H1 (cell line): ENCODE results near the gene SMIM29. TPM values are rescaled to one million over a fixed set of nuclear protein-coding genes. Genes with fewer than 3 reads are reported as not detected.

ENCODE experiments used
- CTCF ChIA-PET: fragments of 300-600 bp; sonication (Branson Sonifier 250); formaldehyde crosslinking; loops from one replicate; lab custom pipeline; 2021; ENCODE audit not compliant: partially characterized antibody; lab: Charles Lee
- POLR2A ChIA-PET: fragments of 300-600 bp; sonication (Branson Sonifier 250); formaldehyde crosslinking; loops from one replicate; lab custom pipeline; 2021; ENCODE audit warnings: inconsistent platforms; ENCODE audit not compliant: partially characterized antibody; lab: Charles Lee
- DNase-seq, 2 experiments: peaks; one replicate each; pipeline versions ENCODE4 v3.0.0 to v3.0.0-alpha.2; 2010 to 2022; ENCODE audit warnings: low spot score in 2 of 2, low read depth in 1 of 2, mixed read lengths in 1 of 2
- FAIRE-seq: peaks from 2 replicates; lab custom pipeline; 2011; peaks lifted over from hg19 to GRCh38; lab: Jason Lieb, UNC
- H2AFZ ChIP-seq: 2 replicates; pipeline ENCODE4 v1.8.1; 2012; ENCODE audit warnings: low read length, inconsistent platforms
- H2AK5ac ChIP-seq: 2 replicates; pipeline ENCODE4 v1.6.1; 2013; ENCODE audit warnings: low read depth, low read length
- H2BK120ac ChIP-seq: replicated peaks from 2 replicates; pipeline ENCODE3; 2013; ENCODE audit warnings: low read depth, low read length, inconsistent platforms
- H2BK12ac ChIP-seq: 2 replicates; pipeline ENCODE4 v1.6.1; 2013; ENCODE audit warnings: low read depth, low read length
- H2BK15ac ChIP-seq: 2 replicates; pipeline ENCODE4 v1.6.1; 2013; ENCODE audit warnings: low read length
- H2BK20ac ChIP-seq: 2 replicates; pipeline ENCODE4 v1.6.1; 2013; ENCODE audit warnings: low read length
- H2BK5ac ChIP-seq: 2 replicates; pipeline ENCODE4 v1.6.1; 2013; ENCODE audit warnings: low read depth, low read length
- H3K14ac ChIP-seq: 2 replicates; pipeline ENCODE4 v1.6.1; 2013; ENCODE audit warnings: inconsistent platforms; ENCODE audit not compliant: insufficient read length
- H3K18ac ChIP-seq: 2 replicates; pipeline ENCODE4 v1.6.1; 2013; ENCODE audit warnings: low read length; ENCODE audit errors: extremely low read depth
- H3K23ac ChIP-seq: 2 replicates; pipeline ENCODE4 v1.6.1; 2013; ENCODE audit warnings: inconsistent platforms; ENCODE audit not compliant: insufficient read length
- H3K23me2 ChIP-seq: 2 replicates; pipeline ENCODE4 v1.6.1; 2013; ENCODE audit warnings: low read depth, low read length
- H3K27ac ChIP-seq: 2 replicates; pipeline ENCODE4 v1.6.1; 2011; ENCODE audit warnings: low read depth, low read length, inconsistent platforms
- H3K27me3 ChIP-seq, 4 experiments: replicated peaks in 1 of 4; 1 replicate in 1 of 4; 2 replicates in 3 of 4; pipeline versions ENCODE4 v1.6.1 to v1.8.1; 2011 to 2013; ENCODE audit warnings: low read length in 3 of 4, mild to moderate bottlenecking in 3 of 4, inconsistent platforms in 2 of 4, mixed read lengths in 2 of 4, moderate library complexity in 1 of 4; ENCODE audit not compliant: control insufficient read depth in 3 of 4, insufficient read depth in 3 of 4; ENCODE audit errors: extremely low read depth in 1 of 4
- H3K36me3 ChIP-seq, 4 experiments: 2 replicates each; pipeline versions ENCODE4 v1.6.1 to v1.8.1; 2011 to 2013; ENCODE audit warnings: mild to moderate bottlenecking in 4 of 4, low read length in 3 of 4, moderate library complexity in 2 of 4, control low read depth in 1 of 4, inconsistent platforms in 1 of 4; ENCODE audit not compliant: insufficient read depth in 4 of 4, control insufficient read depth in 2 of 4
- H3K4ac ChIP-seq: replicated peaks from 2 replicates; pipeline ENCODE3; 2013; ENCODE audit warnings: low read length, low read depth, mixed read lengths, inconsistent platforms; ENCODE audit not compliant: insufficient read length
- H3K4me1 ChIP-seq, 4 experiments: replicated peaks in 1 of 4; 1 replicate in 1 of 4; 2 replicates in 3 of 4; pipeline versions ENCODE4 v1.6.1 to v1.8.1; 2011 to 2013; ENCODE audit warnings: low read length in 3 of 4, inconsistent platforms in 2 of 4, mixed read lengths in 1 of 4; ENCODE audit not compliant: insufficient read depth in 4 of 4, control insufficient read depth in 3 of 4
- H3K4me2 ChIP-seq, 2 experiments: 2 replicates each; pipeline versions ENCODE4 v1.6.1 to v1.8.1; 2011 to 2013; ENCODE audit warnings: low read depth in 2 of 2, low read length in 2 of 2, control low read depth in 1 of 2, inconsistent platforms in 1 of 2, mild to moderate bottlenecking in 1 of 2; ENCODE audit not compliant: insufficient read depth in 1 of 2
- H3K4me3 ChIP-seq, 4 experiments: fragments of 200-600, 300-600 bp in 1 of 4; sonication (generic), shearing (Covaris generic), sonication (Bioruptor Twin) in 1 of 4; 2 replicates each; pipeline versions ENCODE4 v1.5.1 to v1.8.1; 2011 to 2016; ENCODE audit warnings: low read length in 4 of 4, low read depth in 3 of 4, control low read depth in 2 of 4, inconsistent platforms in 2 of 4, mild to moderate bottlenecking in 2 of 4, mixed read lengths in 1 of 4, moderate library complexity in 1 of 4; ENCODE audit not compliant: insufficient read depth in 2 of 4; ENCODE audit errors: extremely low read depth in 1 of 4
- H3K56ac ChIP-seq: replicated peaks from 2 replicates; pipeline ENCODE3; 2013; ENCODE audit warnings: low read depth, mild to moderate bottlenecking, mixed read lengths, low read length, inconsistent platforms; ENCODE audit not compliant: insufficient read length
- H3K79me1 ChIP-seq: 2 replicates; pipeline ENCODE4 v1.6.1; 2013; ENCODE audit warnings: low read depth, low read length, control low read depth
- H3K79me2 ChIP-seq, 2 experiments: 2 replicates each; pipeline versions ENCODE4 v1.6.1 to v1.8.1; 2012 to 2013; ENCODE audit warnings: low read length in 2 of 2, mild to moderate bottlenecking in 2 of 2, inconsistent platforms in 1 of 2; ENCODE audit not compliant: insufficient read depth in 2 of 2, control insufficient read depth in 1 of 2
- H3K9ac ChIP-seq, 4 experiments: replicated peaks in 1 of 4; 1 replicate in 1 of 4; 2 replicates in 3 of 4; pipeline versions ENCODE4 v1.6.1 to v1.8.1; 2011 to 2013; ENCODE audit warnings: low read depth in 3 of 4, low read length in 3 of 4, control low read depth in 2 of 4, mild to moderate bottlenecking in 2 of 4, moderate library complexity in 2 of 4, inconsistent platforms in 1 of 4; ENCODE audit errors: extremely low read depth in 1 of 4
- H3K9me3 ChIP-seq, 2 experiments: 2 replicates each; pipeline versions ENCODE4 v1.6.1 to v1.8.1; 2012 to 2013; ENCODE audit warnings: mild to moderate bottlenecking in 2 of 2, moderate library complexity in 2 of 2, control low read depth in 1 of 2, inconsistent platforms in 1 of 2, low read depth in 1 of 2, low read length in 1 of 2, mixed read lengths in 1 of 2; ENCODE audit not compliant: insufficient read depth in 2 of 2
- H4K20me1 ChIP-seq, 2 experiments: replicated peaks in 1 of 2; 2 replicates each; pipeline versions ENCODE3 to v1.8.1; 2011 to 2013; ENCODE audit warnings: inconsistent platforms in 2 of 2, low read length in 2 of 2, mild to moderate bottlenecking in 1 of 2; ENCODE audit not compliant: insufficient read depth in 2 of 2, control insufficient read depth in 1 of 2
- H4K5ac ChIP-seq: 2 replicates; pipeline ENCODE4 v1.6.1; 2013; ENCODE audit warnings: low read length, low read depth, mixed read lengths, inconsistent platforms; ENCODE audit not compliant: insufficient read length
- H4K8ac ChIP-seq: 2 replicates; pipeline ENCODE4 v1.8.0; 2013; ENCODE audit warnings: mild to moderate bottlenecking, moderate library complexity, low read length, inconsistent platforms; ENCODE audit not compliant: insufficient read depth; ENCODE audit errors: extremely low read depth
- H4K91ac ChIP-seq: replicated peaks from 2 replicates; pipeline ENCODE3; 2013; ENCODE audit warnings: low read length, mixed read lengths, inconsistent platforms; ENCODE audit not compliant: insufficient read length
- CHD2 ChIP-seq: IDR thresholded peaks from 2 replicates; pipeline ENCODE4 v1.6.1; 2012; ENCODE audit warnings: low read length, improper control_type of control experiment
- CREB1 ChIP-seq: IDR thresholded peaks from 2 replicates; pipeline ENCODE4 v1.6.1; 2012; ENCODE audit warnings: inconsistent platforms
- GTF2F1 ChIP-seq: IDR thresholded peaks from 2 replicates; pipeline ENCODE4 v1.6.1; 2012; ENCODE audit warnings: low read depth, low read length, improper control_type of control experiment, borderline replicate concordance
- HDAC2 ChIP-seq, 2 experiments: fragments of 300-600 bp in 1 of 2; sonication (generic) in 1 of 2; IDR thresholded peaks; 2 replicates each; pipeline ENCODE4 v1.6.1; 2011 to 2012; ENCODE audit warnings: low read depth in 2 of 2, low read length in 2 of 2, mild to moderate bottlenecking in 2 of 2, moderate library complexity in 2 of 2, borderline replicate concordance in 1 of 2, inconsistent platforms in 1 of 2
- KDM1A ChIP-seq: fragments of 200-600, 300-600 bp; sonication (generic); IDR thresholded peaks from 2 replicates; pipeline ENCODE4 v1.7.1; 2016; ENCODE audit warnings: mild to moderate bottlenecking, low read length, borderline replicate concordance
- POLR2AphosphoS5 ChIP-seq: IDR thresholded peaks from 2 replicates; pipeline ENCODE4 v1.6.1; 2011; ENCODE audit warnings: low read depth, low read length
- SIN3A ChIP-seq, 2 experiments: IDR thresholded peaks in 1 of 2; conservative IDR thresholded peaks in 1 of 2; 2 replicates each; pipeline ENCODE4 v1.6.1; 2011 to 2012; ENCODE audit warnings: low read length in 2 of 2, improper control_type of control experiment in 1 of 2, low read depth in 1 of 2, mild to moderate bottlenecking in 1 of 2
- TAF1 ChIP-seq: IDR thresholded peaks from 2 replicates; pipeline ENCODE4 v1.6.1; 2011; ENCODE audit warnings: mild to moderate bottlenecking, low read depth, low read length
- TAF7 ChIP-seq: optimal IDR thresholded peaks from 2 replicates; pipeline ENCODE3; 2011; ENCODE audit warnings: low read depth, mild to moderate bottlenecking, inconsistent platforms, low read length, moderate library complexity, borderline replicate concordance
- TEAD4 ChIP-seq: IDR thresholded peaks from 2 replicates; pipeline ENCODE4 v1.6.1; 2012; ENCODE audit warnings: low read depth, low read length, inconsistent platforms, mixed read lengths
- WGBS, 2 experiments: shearing (Covaris generic) in 1 of 2; methylation state at CpG; one replicate each; pipeline versions ENCODE4 v1.1.6 to v1.1.7; 2013 to 2015; ENCODE audit warnings: low lambda C conversion rate in 2 of 2, mixed read lengths in 2 of 2, inconsistent platforms in 1 of 2, low coverage in 1 of 2, missing lambda C conversion rate in 1 of 2; ENCODE audit not compliant: insufficient replicate concordance in 2 of 2, insufficient coverage in 1 of 2, insufficient read length in 1 of 2; ENCODE audit errors: extremely low coverage in 1 of 2, missing lambda C conversion rate in 1 of 2; 5-methylcytosine and 5-hydroxymethylcytosine counted together
- polyA plus RNA-seq, 7 experiments: library from polyadenylated mRNA; depleted of rRNA in 3 of 7; stranded (reverse) in 5 of 7; unstranded in 2 of 7; fragments of >200 nt in 5 of 7; fragments of 200-250 nt in 2 of 7; gene quantifications; 1 replicate in 5 of 7; 2 replicates in 1 of 7; 4 replicates in 1 of 7; pipeline versions ENCODE4 v1.2.1 to v1.2.3, GENCODE V29; 2011 to 2013; ENCODE audit warnings: missing spikeins in 2 of 7, mixed read lengths in 2 of 7
- total RNA-seq: library from RNA; stranded (reverse); fragmentation: NEBNext Ultra II Directional; extraction: Animal tissue kit (Norgen Biotek cat#: 25700); gene quantifications from 2 replicates; pipeline ENCODE4 v1.2.1, GENCODE V29; 2021

SMIM29 gene
- total and polyA plus RNA-seq, 2 of the 8 experiments (the other 6 are each of a cell fraction or from before 2014, with no cell fraction given), result 7.0 to 22.4 TPM

GRCh38 chr6:34226731-34227586 is 21.8 kb downstream of the SMIM29 start:
- Histone ChIP-seq H3K4ac (peak overlapping the region; percentile 87), H2BK15ac (peak overlapping the region; percentile 76; the same call in 1 of the 2 replicates), H4K20me1 (no peaks in the 10 kb centered on the region), H2BK20ac (peak overlapping the region; percentile 98), H3K36me3 (no peaks in the 10 kb centered on the region), H3K18ac (peak overlapping the region; percentile 99), H2BK12ac (peak overlapping the region; percentile 100), H2BK120ac (peak overlapping the region; percentile 94), H2AFZ (no peak overlapping the region), H4K5ac (peak overlapping the region; percentile 53), H3K14ac (no peak overlapping the region), H3K56ac (no peak overlapping the region), H2AK5ac (peak overlapping the region; percentile 89), H4K8ac (peak overlapping the region; percentile 46; the same call in 1 of the 2 replicates), H3K27ac (peak overlapping the region; percentile 80; the same call in 1 of the 2 replicates), H3K9ac (peak overlapping the region in 3 of 4 experiments; percentile 19 to 31 (median 29); a peak in 4 of 7 replicates), H3K4me2 (peak overlapping the region; percentile 50 to 53), H3K27me3 (no peaks in the 10 kb centered on the region), H3K23me2 (peaks cover 4% of the 10 kb centered on the region; the same call in 1 of the 2 replicates), H3K79me1 (no peaks in the 10 kb centered on the region), H2BK5ac (peak overlapping the region; percentile 100), H3K79me2 (no peaks in the 10 kb centered on the region), H3K4me1 (peaks cover 10 to 37% (median 30%) of the 10 kb centered on the region in 4 experiments), H4K91ac (peak overlapping the region; percentile 99), H3K23ac (no peak overlapping the region), H3K9me3 (no peaks in the 10 kb centered on the region), H3K4me3 (peak overlapping the region in 1 of 4 experiments; percentile 22; a peak in 1 of 8 replicates)
- FAIRE-seq, result no peak
- ChIA-PET CTCF (interaction anchor here (0.5 to 2.6 kb wide), 13 partner anchors 10 to 188 kb away, joined by 3 to 21 read pairs (median 4); partner anchors contain the start of genes HMGA1 and SMIM29), POLR2A (interaction anchor here (0.7 to 9.0 kb wide), 16 partner anchors 6 to 567 kb away, joined by 3 to 191 read pairs (median 8); partner anchors contain the start of genes HMGA1, RPS10 and SMIM29)
- DNase-seq, result peak in 1 of 2 experiments; percentile 69
- 63% methylated on average over 15 of the region's 15 CpGs; no CpG with 5 or more reads in 1 of the 2 experiments for WGBS, 2 experiments
- TF ChIP-seq KDM1A, result peak; percentile 25; the same call in 1 of the 2 replicates
- peak; percentile 4; the same call in 1 of the 2 replicates for TF ChIP-seq TEAD4
- TF ChIP-seq CREB1, result 0 out of 2 replicates have a peak, but pooled peaks have one; percentile 35
- TF ChIP-seq CHD2, result peak; percentile 36; the same call in 1 of the 2 replicates
- TF ChIP-seq HDAC2 (IDR thresholded peaks at IDR 0.05; ENCODE audit: borderline replicate concordance in 1 of 2, low read depth in 2 of 2, low read length in 2 of 2), result 0 out of 4 replicates have a peak, but pooled peaks of 1 of the 2 experiments have one; percentile 19
- no peak for TF ChIP-seq SIN3A (conservative IDR thresholded peaks at IDR 0.05 in 1 of 2, IDR thresholded peaks at IDR 0.05 in 1 of 2; ENCODE audit: low read depth in 1 of 2, low read length in 2 of 2)
- TF ChIP-seq POLR2AphosphoS5, result peak; percentile 51; the same call in 1 of the 2 replicates
- 0 out of 2 replicates have a peak, but pooled peaks have one; percentile 32 for TF ChIP-seq TAF1
- no peak for TF ChIP-seq GTF2F1
- peak; percentile 37 for TF ChIP-seq TAF7
